Measurements from ENCODE around the gene ZNF429.
A peak's percentile ranks its signal among the peaks of the same experiment; 100 is the strongest.

The ZNF429 gene

GRCh38 chr19:21603431-21604231, 98.2 kb downstream of the ZNF429 start:
- Histone ChIP-seq H3K36me3 (no peaks in the 10 kb centered on the region), H3K9me3 (no peaks in the 10 kb centered on the region), H3K4me1 (peaks cover 0 to 14% (median 8%) of the 10 kb centered on the region in 4 donors), H3K27ac (peak overlapping the region in 1 of 2 donors; percentile 73), H3K27me3 (no peaks in the 10 kb centered on the region), H3K4me3 (peak overlapping the region; percentile 54 to 58)
- no peak for DNase-seq
- TF ChIP-seq CTCF (IDR thresholded peaks at IDR 0.05): no peak
- intact Hi-C loops (cut with DNase I; ENCODE audit: low total_unique reads): no loop called here

- peaks cover 0 to 14% (median 8%) of the 10 kb centered on the region in 4 donors for H3K4me1 ChIP-seq
- H3K27me3 ChIP-seq: no peaks in the 10 kb centered on the region
- no peak for TF ChIP-seq CTCF (IDR thresholded peaks at IDR 0.05)
- peak overlapping the region; percentile 48 to 73 for H3K27ac ChIP-seq
- intact Hi-C loops (cut with DNase I; ENCODE audit: low total_unique reads): no loop called here
- H3K4me3 ChIP-seq: peak overlapping the region; percentile 54 to 58
- H3K9me3 ChIP-seq: no peaks in the 10 kb centered on the region
- DNase-seq: no peak
- H3K36me3 ChIP-seq: no peaks in the 10 kb centered on the region
These were observed 99.0 kb downstream of the ZNF429 start for GRCh38 chr19:21604351-21604926.
